ENCODE results near the gene GP1BB. TPM values are rescaled to one million over a fixed set of nuclear protein-coding genes. Genes with fewer than 3 reads are reported as not detected.
A peak's percentile ranks its signal among the peaks of the same experiment; 100 is the strongest.
"Not testable (repeated sequence)": the region's sequence is repeated elsewhere in the genome, so short reads cannot be mapped to it uniquely, and the experiment has no call there.

GP1BB gene
- total RNA-seq, 1 experiment from 2014 or later: 1.6 TPM

DNA sequence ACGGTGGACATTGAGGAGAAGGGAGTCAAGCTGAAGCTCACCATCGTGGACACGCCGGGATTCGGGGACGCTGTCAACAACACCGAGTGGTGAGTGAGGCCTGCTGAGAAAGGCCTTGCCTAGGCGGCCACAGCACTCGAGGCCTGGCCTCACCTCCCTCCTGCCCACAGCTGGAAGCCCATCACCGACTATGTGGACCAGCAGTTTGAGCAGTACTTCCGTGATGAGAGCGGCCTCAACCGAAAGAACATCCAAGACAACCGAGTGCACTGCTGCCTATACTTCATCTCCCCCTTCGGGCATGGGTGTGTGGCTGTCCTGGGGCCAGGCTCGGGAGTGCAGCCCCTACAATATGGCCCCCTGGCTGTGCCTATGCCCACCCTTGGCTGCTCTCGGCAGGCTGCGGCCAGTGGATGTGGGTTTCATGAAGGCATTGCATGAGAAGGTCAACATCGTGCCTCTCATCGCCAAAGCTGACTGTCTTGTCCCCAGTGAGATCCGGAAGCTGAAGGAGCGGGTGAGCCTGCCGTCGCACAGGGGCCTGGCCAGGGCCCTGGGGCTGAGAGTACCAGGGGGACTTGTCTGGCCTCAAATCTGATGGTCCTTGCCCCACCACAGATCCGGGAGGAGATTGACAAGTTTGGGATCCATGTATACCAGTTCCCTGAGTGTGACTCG lies 3.0 kb upstream of the GP1BB start:
- in situ Hi-C loops (cut with HindIII; ENCODE audit: low pct_unique_long_range_greater_than_20kb, low sequenced_read_pairs): no loop called here

DNA sequence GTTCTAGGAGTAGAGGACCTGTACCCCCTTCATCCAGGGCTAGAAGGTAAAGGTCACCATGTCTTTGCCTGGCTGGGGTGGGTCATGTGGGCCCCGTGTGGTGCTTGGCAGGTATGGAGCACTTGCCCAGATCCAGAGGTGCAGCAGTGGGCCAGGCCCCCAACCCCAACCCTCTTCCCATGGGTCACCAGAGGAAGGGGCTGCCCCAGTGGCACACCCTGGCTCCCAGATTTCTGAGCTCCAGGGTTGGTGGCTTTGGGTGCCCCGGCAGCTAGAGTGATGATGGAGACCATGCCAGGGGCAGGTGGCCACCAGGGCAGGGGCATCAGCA lies 2.4 kb upstream of the GP1BB start:
- DNase-seq (ENCODE audit: low read depth, low spot score): no peak
- in situ Hi-C loops (cut with HindIII; ENCODE audit: low pct_unique_long_range_greater_than_20kb, low sequenced_read_pairs): no loop called here

More for the DNA sequence above, 3.0 kb upstream of the GP1BB start:
- no peak for DNase-seq (ENCODE audit: low read depth, low spot score)

DNA sequence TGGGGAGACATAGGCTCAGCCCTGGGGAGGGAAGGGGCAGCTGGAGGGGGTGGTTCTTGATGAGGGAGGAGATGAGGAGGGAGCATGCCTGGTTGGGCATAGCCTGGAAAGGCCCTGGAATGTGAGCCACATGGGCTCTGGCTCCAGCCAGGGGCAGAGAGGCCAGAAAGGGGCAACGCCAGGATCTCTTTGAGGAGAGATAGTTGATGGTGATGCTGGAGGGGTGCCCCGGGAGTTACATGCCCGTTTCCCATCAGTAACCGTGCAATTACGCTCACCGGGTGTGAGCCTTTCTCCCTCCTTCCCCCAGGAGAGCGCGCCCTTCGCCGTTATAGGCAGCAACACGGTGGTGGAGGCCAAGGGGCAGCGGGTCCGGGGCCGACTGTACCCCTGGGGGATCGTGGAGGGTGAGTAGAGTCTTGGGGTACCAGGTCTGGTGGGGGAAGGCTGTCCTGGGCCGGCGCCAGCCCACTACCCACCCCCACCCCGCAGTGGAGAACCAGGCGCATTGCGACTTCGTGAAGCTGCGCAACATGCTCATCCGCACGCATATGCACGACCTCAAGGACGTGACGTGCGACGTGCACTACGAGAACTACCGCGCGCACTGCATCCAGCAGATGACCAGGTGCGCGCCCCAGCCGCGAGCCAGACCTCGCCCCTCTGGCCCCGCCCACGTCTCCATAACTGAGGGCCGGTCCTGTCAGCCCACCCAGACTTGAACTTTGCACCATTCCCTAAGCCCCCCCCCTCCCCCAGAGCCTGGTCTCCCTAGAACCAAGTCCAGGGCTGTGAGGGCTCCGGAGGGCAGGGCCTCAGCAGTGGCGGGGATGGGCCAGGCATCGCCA lies 1.8 kb upstream of the GP1BB start:
- in situ Hi-C loops (cut with HindIII; ENCODE audit: low pct_unique_long_range_greater_than_20kb, low sequenced_read_pairs): no loop called here
- DNase-seq (ENCODE audit: low read depth, low spot score): no peak

DNA sequence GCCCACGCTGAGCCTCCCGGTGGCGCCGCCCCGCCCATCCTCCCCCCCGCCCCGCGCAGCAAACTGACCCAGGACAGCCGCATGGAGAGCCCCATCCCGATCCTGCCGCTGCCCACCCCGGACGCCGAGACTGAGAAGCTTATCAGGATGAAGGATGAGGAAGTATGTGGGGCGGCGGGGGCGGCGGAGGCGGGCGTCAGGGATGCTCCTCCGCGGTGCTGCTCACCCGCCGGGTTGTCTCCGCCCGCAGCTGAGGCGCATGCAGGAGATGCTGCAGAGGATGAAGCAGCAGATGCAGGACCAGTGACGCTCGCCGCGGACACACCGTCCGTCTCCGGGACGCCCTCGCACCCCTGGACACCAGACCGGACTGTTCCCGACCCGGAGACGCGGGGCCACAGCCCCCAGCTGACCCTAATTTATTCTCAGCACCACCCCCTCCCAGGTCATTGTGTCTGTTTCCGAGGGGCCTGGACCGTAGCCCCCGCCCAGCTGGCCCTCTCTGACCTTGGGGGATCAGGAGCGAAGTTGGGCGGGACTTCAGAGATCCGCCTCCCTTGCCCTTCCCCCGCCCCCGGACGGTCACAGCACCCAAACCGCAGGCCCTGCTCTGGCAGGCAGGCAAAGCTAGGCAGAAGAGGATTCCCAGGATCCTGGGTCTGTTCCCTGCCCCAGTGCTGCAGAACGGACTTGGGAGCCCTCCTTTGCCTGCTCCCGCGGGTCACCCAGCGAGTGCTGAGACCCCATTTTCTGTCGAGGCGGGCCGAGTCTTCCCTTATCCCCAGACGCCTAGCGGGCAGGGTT lies 959 bp upstream of the GP1BB start:
- no peak for DNase-seq (ENCODE audit: low read depth, low spot score)
- in situ Hi-C loops (cut with HindIII; ENCODE audit: low pct_unique_long_range_greater_than_20kb, low sequenced_read_pairs): no loop called here

DNA sequence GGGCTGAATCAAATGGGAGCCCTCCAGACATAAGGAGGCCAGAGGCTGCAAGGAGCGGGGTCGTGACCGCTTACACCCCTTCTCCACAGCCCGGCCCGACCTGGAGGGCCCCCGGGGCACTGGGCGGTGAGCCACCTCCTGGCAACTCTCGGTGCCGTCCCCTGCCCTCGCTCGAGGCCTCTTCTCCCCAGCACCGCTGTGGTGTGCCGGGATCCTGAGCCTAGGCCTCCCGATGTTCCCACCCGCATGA lies 432 bp upstream of the GP1BB start:
- DNase-seq (ENCODE audit: low read depth, low spot score): no peak
- in situ Hi-C loops (cut with HindIII; ENCODE audit: low pct_unique_long_range_greater_than_20kb, low sequenced_read_pairs): no loop called here

DNA sequence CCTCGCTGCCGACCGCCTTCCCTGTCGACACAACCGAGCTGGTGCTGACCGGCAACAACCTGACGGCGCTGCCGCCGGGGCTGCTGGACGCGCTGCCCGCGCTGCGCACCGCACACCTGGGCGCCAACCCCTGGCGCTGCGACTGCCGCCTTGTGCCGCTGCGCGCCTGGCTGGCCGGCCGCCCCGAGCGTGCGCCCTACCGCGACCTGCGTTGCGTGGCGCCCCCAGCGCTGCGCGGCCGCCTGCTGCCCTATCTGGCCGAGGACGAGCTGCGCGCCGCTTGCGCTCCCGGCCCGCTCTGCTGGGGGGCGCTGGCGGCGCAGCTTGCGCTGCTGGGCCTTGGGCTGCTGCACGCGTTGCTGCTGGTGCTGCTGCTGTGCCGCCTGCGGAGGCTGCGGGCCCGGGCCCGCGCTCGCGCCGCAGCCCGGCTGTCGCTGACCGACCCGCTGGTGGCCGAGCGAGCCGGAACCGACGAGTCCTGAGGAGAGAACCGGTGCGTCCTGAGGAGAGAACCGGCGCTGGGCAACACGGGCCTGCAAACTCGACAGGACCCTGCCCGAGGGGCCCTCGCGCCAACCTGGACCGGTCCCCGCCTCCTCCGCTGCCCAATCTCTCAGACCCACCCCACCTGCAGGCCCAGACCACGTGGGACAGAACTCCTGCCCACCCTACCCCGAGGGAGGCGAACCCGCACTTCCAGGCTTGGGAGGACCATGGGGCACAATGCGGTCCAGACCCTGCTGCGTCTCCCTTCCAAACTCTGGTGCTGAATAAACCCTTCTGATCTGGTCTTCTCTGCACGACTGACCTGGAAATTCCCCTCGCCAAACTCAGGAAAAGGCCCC lies 866 bp downstream of the GP1BB start:
- peak; percentile 29 for DNase-seq (ENCODE audit: low read depth, low spot score)
- in situ Hi-C loops (cut with HindIII; ENCODE audit: low pct_unique_long_range_greater_than_20kb, low sequenced_read_pairs): no loop called here

DNA sequence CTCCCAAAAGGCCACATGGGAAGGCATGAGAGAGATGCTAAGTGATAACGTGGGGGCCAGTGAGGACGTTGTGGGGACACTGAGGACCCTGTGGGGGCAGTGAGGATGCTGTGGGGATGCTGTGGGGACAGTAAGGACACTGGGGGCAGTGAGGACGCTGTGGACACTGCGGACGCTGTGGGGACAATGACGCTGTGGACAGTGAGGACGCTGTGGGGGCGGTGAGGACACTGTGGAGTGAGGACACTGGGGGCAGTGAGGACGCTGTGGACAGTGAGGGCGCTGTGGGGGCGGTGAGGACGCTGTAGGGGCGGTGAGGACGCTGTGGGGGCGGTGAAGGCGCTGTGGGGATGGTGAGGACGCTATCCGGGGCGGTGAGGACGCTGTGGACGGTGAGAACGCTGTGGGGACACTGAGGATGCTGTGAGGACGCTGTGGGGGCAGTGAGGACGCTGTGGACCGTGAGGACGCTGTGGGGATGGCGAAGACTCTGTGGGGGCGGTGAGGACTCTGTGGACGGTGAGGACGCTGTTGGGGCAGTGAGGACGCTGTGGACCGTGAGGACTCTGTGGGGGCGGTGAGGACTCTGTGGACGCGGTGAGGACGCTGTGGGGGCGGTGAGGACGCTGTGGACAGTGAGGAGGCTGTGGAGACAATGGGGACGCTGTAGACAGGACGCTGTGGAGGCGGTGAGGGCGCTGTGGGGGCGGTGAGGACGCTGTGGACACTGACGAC lies 1.8 kb downstream of the GP1BB start:
- DNase-seq (ENCODE audit: low read depth, low spot score): no peak
- in situ Hi-C loops (cut with HindIII; ENCODE audit: low pct_unique_long_range_greater_than_20kb, low sequenced_read_pairs): no loop called here

DNA sequence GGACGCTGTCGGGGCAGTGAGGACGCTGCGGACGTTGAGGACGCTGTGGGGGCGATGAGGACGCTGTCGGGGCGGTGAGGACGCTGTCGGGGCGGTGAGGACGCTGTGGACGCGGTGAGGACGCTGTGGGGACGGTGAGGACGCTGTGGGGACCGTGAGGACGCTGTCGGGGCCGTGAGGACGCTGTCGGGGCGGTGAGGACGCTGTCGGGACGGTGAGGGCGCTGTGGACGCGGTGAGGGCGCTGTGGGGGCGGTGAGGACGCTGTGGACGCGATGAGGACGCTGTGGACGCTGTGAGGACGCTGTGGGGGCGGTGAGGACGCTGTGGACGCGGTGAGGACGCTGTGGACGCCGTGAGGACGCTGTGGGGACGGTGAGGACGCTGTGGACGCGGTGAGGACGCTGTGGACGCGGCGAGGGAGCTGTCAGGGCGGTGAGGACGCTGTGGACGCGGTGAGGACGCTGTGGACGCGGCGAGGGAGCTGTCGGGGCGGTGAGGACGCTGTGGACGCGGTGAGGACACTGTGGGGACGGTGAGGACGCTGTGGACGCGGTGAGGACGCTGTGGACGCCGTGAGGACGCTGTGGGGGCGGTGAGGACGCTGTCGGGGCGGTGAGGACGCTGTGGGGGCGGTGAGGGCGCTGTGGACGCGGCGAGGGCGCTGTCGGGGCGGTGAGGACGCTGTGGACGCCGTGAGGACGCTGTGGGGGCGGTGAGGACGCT lies 2.9 kb downstream of the GP1BB start:
- in situ Hi-C loops (cut with HindIII; ENCODE audit: low pct_unique_long_range_greater_than_20kb, low sequenced_read_pairs); DNase-seq (ENCODE audit: low read depth, low spot score): not testable (repeated sequence)

DNA sequence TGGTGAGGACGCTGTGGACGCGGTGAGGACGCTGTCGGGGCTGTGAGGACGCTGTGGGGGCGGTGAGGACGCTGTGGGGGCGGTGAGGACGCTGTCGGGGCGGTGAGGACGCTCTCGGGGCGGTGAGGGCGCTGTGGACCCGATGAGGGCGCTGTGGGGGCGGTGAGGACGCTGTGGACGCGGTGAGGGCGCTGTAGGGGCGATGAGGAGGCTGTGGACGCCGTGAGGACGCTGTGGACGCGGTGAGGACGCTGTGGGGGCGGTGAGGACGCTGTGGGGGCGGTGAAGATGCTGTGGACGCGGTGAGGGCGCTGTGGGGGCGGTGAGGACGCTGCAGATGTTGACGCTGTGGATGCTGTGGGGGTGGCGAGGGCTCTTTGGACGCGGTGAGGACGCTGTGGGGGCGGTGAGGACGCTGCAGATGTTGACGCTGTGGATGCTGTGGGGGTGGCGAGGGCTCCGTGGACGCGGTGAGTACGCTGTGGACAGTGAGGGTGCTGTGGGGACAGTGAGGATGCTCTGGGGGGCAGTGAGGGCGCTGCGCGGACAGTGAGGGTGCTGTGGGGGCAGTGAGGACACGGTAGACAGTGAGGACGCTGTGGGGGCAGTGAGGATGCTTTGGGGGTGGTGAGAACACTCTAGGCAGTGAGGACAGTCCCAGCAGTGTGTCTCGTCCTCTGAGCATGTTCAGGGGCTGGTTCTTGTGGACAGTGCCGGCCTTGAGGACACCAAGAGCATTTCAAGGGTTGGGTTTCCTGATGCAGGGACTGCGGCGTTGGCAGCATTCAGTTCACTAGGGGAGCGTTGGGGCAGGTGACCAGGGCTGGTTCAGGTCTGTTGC lies 4.2 kb downstream of the GP1BB start:
- DNase-seq (ENCODE audit: low read depth, low spot score): no peak
- in situ Hi-C loops (cut with HindIII; ENCODE audit: low pct_unique_long_range_greater_than_20kb, low sequenced_read_pairs): no loop called here

DNA sequence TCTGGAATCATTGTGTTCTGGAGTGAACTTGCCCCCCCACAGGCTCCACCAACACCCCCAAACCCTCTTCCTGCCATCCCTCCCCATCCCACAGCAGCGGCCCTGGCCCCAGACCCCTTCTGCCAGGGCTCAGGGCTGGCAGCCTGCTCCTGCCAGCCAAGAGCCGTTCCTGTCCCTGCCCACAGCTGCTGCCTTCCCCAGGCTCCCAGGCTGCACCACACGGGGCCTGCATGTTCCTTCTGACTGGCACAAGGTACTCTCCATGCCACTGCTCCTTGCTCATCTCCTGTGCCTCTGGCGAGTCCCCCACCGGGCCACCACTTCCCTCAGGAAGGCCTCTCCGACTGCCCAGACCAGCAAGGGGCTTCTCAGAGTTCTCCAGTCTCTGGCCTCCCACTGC lies 4.9 kb downstream of the GP1BB start:
- no peak for DNase-seq (ENCODE audit: low read depth, low spot score)
- in situ Hi-C loops (cut with HindIII; ENCODE audit: low pct_unique_long_range_greater_than_20kb, low sequenced_read_pairs): no loop called here

DNA sequence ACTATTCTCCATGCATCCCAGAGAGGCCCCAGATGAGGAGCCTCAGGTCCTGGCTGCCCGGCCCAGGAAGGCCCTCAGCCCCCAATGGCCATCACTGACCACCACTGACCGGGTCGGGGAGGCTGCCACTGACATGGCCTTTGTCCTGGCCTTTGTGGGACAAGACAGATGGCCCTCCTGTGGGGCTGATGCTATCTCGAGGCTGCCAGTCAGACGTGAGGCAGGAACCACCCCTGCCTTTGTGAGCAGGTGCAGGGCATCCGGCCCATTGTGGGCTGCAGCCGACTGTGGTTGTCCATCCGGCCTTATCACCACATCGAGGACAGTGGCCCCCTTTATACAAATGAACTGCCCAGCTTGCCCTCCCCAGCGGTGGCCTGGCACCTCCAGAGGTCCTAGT lies 5.5 kb downstream of the GP1BB start:
- no peak for DNase-seq (ENCODE audit: low read depth, low spot score)
- in situ Hi-C loops (cut with HindIII; ENCODE audit: low pct_unique_long_range_greater_than_20kb, low sequenced_read_pairs): no loop called here

DNA sequence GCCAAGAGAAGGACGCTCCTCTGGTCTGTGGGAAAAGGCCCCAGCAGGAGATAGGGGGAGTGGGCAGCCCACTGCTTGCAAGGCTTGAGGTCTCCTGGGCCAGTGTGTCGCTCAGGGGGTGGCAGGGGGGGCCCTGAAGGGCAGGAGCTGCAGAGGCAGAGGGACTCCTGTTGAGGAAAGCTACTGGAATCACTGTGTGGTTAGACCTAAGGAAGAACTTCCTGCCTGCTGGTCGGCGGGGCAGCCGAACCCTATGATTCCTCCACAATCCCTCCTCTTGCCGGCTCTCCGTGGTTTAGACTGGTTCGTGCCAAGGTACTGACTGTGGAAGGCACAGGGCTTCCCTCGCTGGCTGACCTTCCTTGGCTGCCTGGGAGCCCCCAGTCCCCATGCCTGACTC lies 6.2 kb downstream of the GP1BB start:
- in situ Hi-C loops (cut with HindIII; ENCODE audit: low pct_unique_long_range_greater_than_20kb, low sequenced_read_pairs): no loop called here

DNA sequence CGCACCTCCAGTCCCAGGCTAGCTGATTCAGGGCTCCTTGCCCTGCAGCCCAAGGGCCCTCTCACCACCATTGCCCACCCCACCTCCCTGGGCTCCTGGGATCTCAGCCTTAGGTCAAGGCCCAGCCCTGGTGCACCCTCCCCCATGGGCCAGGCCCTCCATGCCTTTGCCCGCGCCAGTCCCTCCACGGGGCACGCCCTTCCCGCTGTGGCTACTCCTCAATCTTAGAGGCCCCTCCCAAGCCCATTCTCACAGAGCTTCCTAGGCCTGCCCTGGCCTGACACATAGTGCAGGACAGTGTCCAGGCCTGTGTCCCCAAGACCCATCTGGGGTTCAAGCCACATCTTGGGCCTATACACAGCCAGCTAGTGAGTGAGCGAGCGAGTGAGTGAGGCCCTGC lies 6.9 kb downstream of the GP1BB start:
- in situ Hi-C loops (cut with HindIII; ENCODE audit: low pct_unique_long_range_greater_than_20kb, low sequenced_read_pairs): no loop called here
- no peak for DNase-seq (ENCODE audit: low read depth, low spot score)

More for the DNA sequence above, 6.2 kb downstream of the GP1BB start:
- no peak for DNase-seq (ENCODE audit: low read depth, low spot score)

DNA sequence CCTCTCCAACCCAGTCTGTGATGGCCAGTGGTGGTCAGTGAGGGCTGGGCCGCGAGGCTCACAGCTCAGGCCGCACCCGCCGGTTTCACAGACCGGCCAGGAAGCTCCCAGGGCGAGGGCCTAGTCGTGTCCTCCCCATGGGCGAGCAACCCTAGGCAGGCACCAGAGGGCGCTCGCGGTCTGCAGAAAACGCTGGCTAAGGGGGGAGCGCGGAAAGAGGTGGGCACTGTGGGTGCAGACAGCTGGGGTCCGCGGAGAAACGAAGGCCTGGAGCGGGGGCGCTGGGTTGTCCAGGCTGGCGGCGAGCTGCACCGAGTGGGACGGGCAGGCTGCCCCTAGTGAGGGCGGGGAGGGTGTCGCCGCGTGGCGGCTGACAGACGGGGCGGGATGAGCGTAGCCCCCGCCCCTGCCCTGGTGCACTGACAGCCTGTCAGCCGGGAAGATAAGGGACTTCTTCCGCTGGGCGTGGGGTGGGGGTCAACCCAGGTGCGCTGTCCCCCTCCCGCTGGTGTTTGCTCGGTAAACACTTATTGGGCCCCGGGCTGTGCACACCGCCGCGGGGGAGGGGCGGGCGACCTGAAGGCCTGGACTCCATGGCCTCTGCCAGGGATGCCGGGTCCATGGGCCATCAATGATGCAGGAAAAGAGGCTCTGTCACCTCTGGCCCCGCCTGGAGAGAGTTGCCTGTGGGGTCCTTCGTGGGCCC lies 7.5 kb downstream of the GP1BB start:
- DNase-seq (ENCODE audit: low read depth, low spot score): peak; percentile 83
- in situ Hi-C loops (cut with HindIII; ENCODE audit: low pct_unique_long_range_greater_than_20kb, low sequenced_read_pairs): no loop called here

DNA sequence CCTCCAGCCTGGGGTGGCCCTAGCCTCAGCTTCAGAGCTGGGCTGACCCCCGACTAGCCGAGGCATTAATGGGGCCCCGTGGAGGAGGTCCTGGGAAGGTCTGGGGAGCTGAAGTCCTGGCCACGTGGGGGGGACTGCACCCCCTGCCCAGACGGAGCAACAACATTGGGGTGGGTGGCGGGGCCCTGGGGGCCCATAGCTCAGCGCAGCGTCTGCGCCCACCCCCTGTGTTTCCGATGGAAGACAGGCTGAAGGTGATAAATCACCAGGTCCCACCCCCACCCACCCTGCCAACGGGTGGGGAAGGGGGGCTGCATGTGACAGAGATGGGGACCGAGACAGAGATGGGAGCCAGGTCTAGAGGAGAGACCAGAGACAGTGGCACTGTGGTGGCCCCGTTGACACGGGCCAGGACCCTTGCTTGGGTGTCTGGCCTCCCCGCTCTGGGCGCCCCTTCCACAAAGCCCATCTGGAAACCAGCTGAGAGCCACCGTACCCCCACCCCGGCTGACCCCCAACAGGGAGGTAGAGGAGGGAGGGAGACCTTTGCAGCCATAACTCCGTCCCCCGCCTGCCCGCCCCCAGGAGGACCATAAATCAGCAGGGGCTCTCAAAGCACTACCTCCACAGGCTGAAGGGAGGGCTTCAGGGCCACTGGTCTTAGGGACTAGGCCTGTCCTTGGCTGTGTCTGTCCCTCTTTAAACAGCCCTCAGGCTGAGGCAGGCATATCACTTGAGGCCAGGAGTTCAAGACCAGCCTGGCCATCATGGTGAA lies 8.2 kb downstream of the GP1BB start:
- in situ Hi-C loops (cut with HindIII; ENCODE audit: low pct_unique_long_range_greater_than_20kb, low sequenced_read_pairs): no loop called here
- no peak for DNase-seq (ENCODE audit: low read depth, low spot score)

Data from SK-MEL-5 (cell line).